ENCODE measurements around the gene SRPRB. TPM values are rescaled to one million over a fixed set of nuclear protein-coding genes. Genes with fewer than 3 reads are reported as not detected.

Gene SRPRB
- polyA plus RNA-seq: 10 to 100 TPM; 23.0 to 32.6 TPM

GRCh38 chr3:133805702-133806475 lies at the start of gene SRPRB:
Gene SRPRB (plus strand): TSS chr3:133805815. CDS start chr3:133805849, 34 bp downstream.
- no peaks in the 10 kb centered on the region for H3K9me3 ChIP-seq (ENCODE audit: control insufficient read depth in 2 of 2, insufficient read depth in 1 of 2, low read depth in 1 of 2, low read length in 1 of 2)
- WGBS, 2 donors: 0% methylated on average over 53 of the region's 53 CpGs
- no peaks in the 10 kb centered on the region for H3K27me3 ChIP-seq (ENCODE audit: control insufficient read depth in 1 of 2, insufficient read depth in 2 of 2, low read length in 2 of 2)
- H3K4me1 ChIP-seq (ENCODE audit: control insufficient read depth in 2 of 2, insufficient read depth in 2 of 2, low read length in 1 of 2): no peaks in the 10 kb centered on the region
- peak within 1 kb of the TSS; percentile 61 to 75 for H3K27ac ChIP-seq (ENCODE audit: low read depth in 2 of 2, low read length in 1 of 2)
- H3K36me3 ChIP-seq (ENCODE audit: control insufficient read depth in 2 of 2, insufficient read depth in 2 of 2, low read length in 1 of 2): peaks cover 0 to under 1% of the 10 kb centered on the region in 2 donors
- H3K4me3 ChIP-seq (ENCODE audit: low read depth in 1 of 2, low read length in 2 of 2): peak within 1 kb of the TSS; percentile 90 to 94

- Histone ChIP-seq H3K4me1 (ENCODE audit: control insufficient read depth in 2 of 2, insufficient read depth in 2 of 2, low read length in 1 of 2) (peaks cover 9 to 27% of the 10 kb centered on the region in 2 donors), H3K27me3 (ENCODE audit: control insufficient read depth in 1 of 2, insufficient read depth in 2 of 2, low read length in 2 of 2) (no peaks in the 10 kb centered on the region), H3K27ac (ENCODE audit: low read depth in 2 of 2, low read length in 1 of 2) (peak overlapping the region in 1 of 2 donors; percentile 42), H3K4me3 (ENCODE audit: low read depth in 1 of 2, low read length in 2 of 2) (no peak overlapping the region), H3K36me3 (ENCODE audit: control insufficient read depth in 2 of 2, insufficient read depth in 2 of 2, low read length in 1 of 2) (no peaks in the 10 kb centered on the region), H3K9me3 (ENCODE audit: control insufficient read depth in 2 of 2, insufficient read depth in 1 of 2, low read depth in 1 of 2, low read length in 1 of 2) (no peaks in the 10 kb centered on the region)
- 72% methylated on average over 20 of the region's 20 CpGs for WGBS, 2 donors
These were observed 48.6 kb upstream of the SRPRB start for GRCh38 chr3:133756716-133757694.

GRCh38 chr3:133757701-133758567 lies 47.7 kb upstream of the SRPRB start:
- Histone ChIP-seq H3K4me3 (ENCODE audit: low read depth in 1 of 2, low read length in 2 of 2) (no peak overlapping the region), H3K9me3 (ENCODE audit: control insufficient read depth in 2 of 2, insufficient read depth in 1 of 2, low read depth in 1 of 2, low read length in 1 of 2) (no peaks in the 10 kb centered on the region), H3K36me3 (ENCODE audit: control insufficient read depth in 2 of 2, insufficient read depth in 2 of 2, low read length in 1 of 2) (no peaks in the 10 kb centered on the region), H3K27ac (ENCODE audit: low read depth in 2 of 2, low read length in 1 of 2) (no peak overlapping the region), H3K27me3 (ENCODE audit: control insufficient read depth in 1 of 2, insufficient read depth in 2 of 2, low read length in 2 of 2) (no peaks in the 10 kb centered on the region), H3K4me1 (ENCODE audit: control insufficient read depth in 2 of 2, insufficient read depth in 2 of 2, low read length in 1 of 2) (peaks cover 9 to 27% of the 10 kb centered on the region in 2 donors)
- 70 to 76% methylated on average over 6 of the region's 6 CpGs for WGBS, 2 donors

- H3K27ac ChIP-seq (ENCODE audit: low read depth in 2 of 2, low read length in 1 of 2): no peak overlapping the region
These were observed 47.1 kb upstream of the SRPRB start for GRCh38 chr3:133758568-133758928.

GRCh38 chr3:133758964-133759739 lies 46.5 kb upstream of the SRPRB start:
- WGBS, 2 donors: 87 to 93% methylated on average over 9 of the region's 9 CpGs
- Histone ChIP-seq H3K9me3 (ENCODE audit: control insufficient read depth in 2 of 2, insufficient read depth in 1 of 2, low read depth in 1 of 2, low read length in 1 of 2) (no peaks in the 10 kb centered on the region), H3K4me1 (ENCODE audit: control insufficient read depth in 2 of 2, insufficient read depth in 2 of 2, low read length in 1 of 2) (peaks cover 9 to 20% of the 10 kb centered on the region in 2 donors), H3K27me3 (ENCODE audit: control insufficient read depth in 1 of 2, insufficient read depth in 2 of 2, low read length in 2 of 2) (no peaks in the 10 kb centered on the region), H3K4me3 (ENCODE audit: low read depth in 1 of 2, low read length in 2 of 2) (no peak overlapping the region), H3K27ac (ENCODE audit: low read depth in 2 of 2, low read length in 1 of 2) (no peak overlapping the region), H3K36me3 (ENCODE audit: control insufficient read depth in 2 of 2, insufficient read depth in 2 of 2, low read length in 1 of 2) (no peaks in the 10 kb centered on the region)

More at GRCh38 chr3:133758568-133758928, 47.1 kb upstream of the SRPRB start:
- Histone ChIP-seq H3K36me3 (ENCODE audit: control insufficient read depth in 2 of 2, insufficient read depth in 2 of 2, low read length in 1 of 2) (no peaks in the 10 kb centered on the region), H3K27me3 (ENCODE audit: control insufficient read depth in 1 of 2, insufficient read depth in 2 of 2, low read length in 2 of 2) (no peaks in the 10 kb centered on the region), H3K9me3 (ENCODE audit: control insufficient read depth in 2 of 2, insufficient read depth in 1 of 2, low read depth in 1 of 2, low read length in 1 of 2) (no peaks in the 10 kb centered on the region), H3K4me1 (ENCODE audit: control insufficient read depth in 2 of 2, insufficient read depth in 2 of 2, low read length in 1 of 2) (peaks cover 9 to 25% of the 10 kb centered on the region in 2 donors), H3K4me3 (ENCODE audit: low read depth in 1 of 2, low read length in 2 of 2) (no peak overlapping the region)
- WGBS, 2 donors: 76 to 80% methylated on average over 1 of the region's 1 CpG

- 78 to 80% methylated on average over 2 of the region's 2 CpGs for WGBS, 2 donors
- Histone ChIP-seq H3K9me3 (ENCODE audit: control insufficient read depth in 2 of 2, insufficient read depth in 1 of 2, low read depth in 1 of 2, low read length in 1 of 2) (no peaks in the 10 kb centered on the region), H3K4me1 (ENCODE audit: control insufficient read depth in 2 of 2, insufficient read depth in 2 of 2, low read length in 1 of 2) (peaks cover 9 to 20% of the 10 kb centered on the region in 2 donors), H3K27me3 (ENCODE audit: control insufficient read depth in 1 of 2, insufficient read depth in 2 of 2, low read length in 2 of 2) (no peaks in the 10 kb centered on the region), H3K27ac (ENCODE audit: low read depth in 2 of 2, low read length in 1 of 2) (no peak overlapping the region), H3K4me3 (ENCODE audit: low read depth in 1 of 2, low read length in 2 of 2) (no peak overlapping the region), H3K36me3 (ENCODE audit: control insufficient read depth in 2 of 2, insufficient read depth in 2 of 2, low read length in 1 of 2) (no peaks in the 10 kb centered on the region)
These were observed 45.8 kb upstream of the SRPRB start for GRCh38 chr3:133759740-133760305.

GRCh38 chr3:133760916-133761315 lies 44.7 kb upstream of the SRPRB start:
- 89 to 91% methylated on average over 2 of the region's 2 CpGs for WGBS, 2 donors
- H3K27ac ChIP-seq (ENCODE audit: low read depth in 2 of 2, low read length in 1 of 2): no peak overlapping the region

GRCh38 chr3:133761605-133762484 lies 43.8 kb upstream of the SRPRB start:
- WGBS, 2 donors: 82 to 84% methylated on average over 6 of the region's 6 CpGs
- Histone ChIP-seq H3K9me3 (ENCODE audit: control insufficient read depth in 2 of 2, insufficient read depth in 1 of 2, low read depth in 1 of 2, low read length in 1 of 2) (no peaks in the 10 kb centered on the region), H3K27me3 (ENCODE audit: control insufficient read depth in 1 of 2, insufficient read depth in 2 of 2, low read length in 2 of 2) (no peaks in the 10 kb centered on the region), H3K4me3 (ENCODE audit: low read depth in 1 of 2, low read length in 2 of 2) (no peak overlapping the region), H3K36me3 (ENCODE audit: control insufficient read depth in 2 of 2, insufficient read depth in 2 of 2, low read length in 1 of 2) (no peaks in the 10 kb centered on the region), H3K27ac (ENCODE audit: low read depth in 2 of 2, low read length in 1 of 2) (no peak overlapping the region), H3K4me1 (ENCODE audit: control insufficient read depth in 2 of 2, insufficient read depth in 2 of 2, low read length in 1 of 2) (peaks cover 4% of the 10 kb centered on the region in 2 donors)

More at GRCh38 chr3:133760916-133761315, 44.7 kb upstream of the SRPRB start:
- H3K9me3 ChIP-seq (ENCODE audit: control insufficient read depth in 2 of 2, insufficient read depth in 1 of 2, low read depth in 1 of 2, low read length in 1 of 2): no peaks in the 10 kb centered on the region
- H3K27me3 ChIP-seq (ENCODE audit: control insufficient read depth in 1 of 2, insufficient read depth in 2 of 2, low read length in 2 of 2): no peaks in the 10 kb centered on the region
- H3K36me3 ChIP-seq (ENCODE audit: control insufficient read depth in 2 of 2, insufficient read depth in 2 of 2, low read length in 1 of 2): no peaks in the 10 kb centered on the region
- H3K4me1 ChIP-seq (ENCODE audit: control insufficient read depth in 2 of 2, insufficient read depth in 2 of 2, low read length in 1 of 2): peaks cover 4 to 11% of the 10 kb centered on the region in 2 donors
- no peak overlapping the region for H3K4me3 ChIP-seq (ENCODE audit: low read depth in 1 of 2, low read length in 2 of 2)
